GM13977 (cell line): Measurements from ENCODE around the gene STYXL1.
"Not testable (repeated sequence)": the region's sequence is repeated elsewhere in the genome, so short reads cannot be mapped to it uniquely, and the experiment has no call there.

ENCODE experiments used
- DNase-seq: peaks from one replicate; pipeline ENCODE4 v3.0.0; 2012; ENCODE audit warnings: low spot score
- CTCF ChIP-seq: IDR thresholded peaks from 2 replicates; pipeline ENCODE4 v1.5.1; 2012; ENCODE audit warnings: mild to moderate bottlenecking, control low read depth; ENCODE audit not compliant: insufficient read depth; ENCODE audit errors: extremely low read depth, missing control alignments
- in situ Hi-C: fragments of 300-500 bp; cut with MboI; formaldehyde crosslinking; loops from one replicate; pipeline ENCODE4 v1.12.0; 2022; ENCODE audit warnings: low sequenced_read_pairs, low pct_unique_long_range_greater_than_20kb, mixed read lengths, inconsistent platforms; ENCODE audit not compliant: unreplicated experiment

The STYXL1 gene

GRCh38 chr7:76047811-76048667 is at the start of gene STYXL1, which contains the start of gene MDH2:
TSS of gene STYXL1 (minus strand) at chr7:76048000. CDS start at chr7:76030523, 17,477 bp downstream.
TSS of gene MDH2 (plus strand) at chr7:76048106. CDS start at chr7:76048161, 55 bp downstream.
- TF ChIP-seq CTCF: no peak
- peak; percentile 98 for DNase-seq
- in situ Hi-C loops: no loop called here

GRCh38 chr7:76095908-76096307 is 48.1 kb upstream of the STYXL1 start:
- DNase-seq: no peak
- no peak for TF ChIP-seq CTCF
- in situ Hi-C loops: no loop called here

DNA sequence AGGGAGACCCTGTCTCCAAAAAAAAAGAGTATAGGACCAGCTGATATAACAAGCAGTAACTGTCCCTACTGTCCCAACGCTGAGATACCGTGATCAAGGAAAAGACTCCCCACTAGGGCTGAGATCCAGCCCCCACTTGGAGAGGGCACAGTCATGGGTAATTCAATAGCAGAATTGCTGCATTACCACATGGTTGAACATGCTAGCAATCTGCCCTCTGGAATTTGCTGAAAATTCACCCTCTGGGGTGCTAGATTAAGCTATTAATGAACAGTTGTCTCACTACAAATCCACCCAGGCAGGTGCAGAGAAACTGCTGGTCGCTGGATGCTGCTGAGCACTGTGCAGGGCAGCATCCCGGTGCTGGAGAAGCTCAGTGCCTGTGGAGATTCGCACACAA is 46.5 kb upstream of the STYXL1 start:
- in situ Hi-C loops: not testable (repeated sequence)

DNA sequence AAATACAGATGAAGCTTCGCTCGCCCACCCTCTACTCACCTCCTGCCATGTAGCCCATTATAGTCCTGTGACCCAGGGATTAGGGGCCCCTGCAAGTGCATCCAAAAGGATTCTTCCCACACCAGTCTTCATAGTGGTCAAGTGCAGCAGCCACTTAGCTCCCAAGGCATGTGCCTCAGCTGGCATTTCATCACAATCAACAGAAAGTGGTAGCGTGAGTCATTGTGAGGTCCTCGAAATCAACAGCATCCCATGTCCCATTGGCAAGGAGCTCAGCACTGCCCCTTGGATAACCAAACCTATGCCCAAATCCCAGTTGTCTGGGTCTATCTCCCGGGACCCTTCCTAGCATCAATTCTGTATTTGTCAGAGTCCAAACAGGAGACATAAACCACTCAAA is 45.7 kb upstream of the STYXL1 start:
- DNase-seq, in situ Hi-C loops: not testable (repeated sequence)

More for the DNA sequence above, 46.5 kb upstream of the STYXL1 start:
- not testable (repeated sequence) for DNase-seq

DNA sequence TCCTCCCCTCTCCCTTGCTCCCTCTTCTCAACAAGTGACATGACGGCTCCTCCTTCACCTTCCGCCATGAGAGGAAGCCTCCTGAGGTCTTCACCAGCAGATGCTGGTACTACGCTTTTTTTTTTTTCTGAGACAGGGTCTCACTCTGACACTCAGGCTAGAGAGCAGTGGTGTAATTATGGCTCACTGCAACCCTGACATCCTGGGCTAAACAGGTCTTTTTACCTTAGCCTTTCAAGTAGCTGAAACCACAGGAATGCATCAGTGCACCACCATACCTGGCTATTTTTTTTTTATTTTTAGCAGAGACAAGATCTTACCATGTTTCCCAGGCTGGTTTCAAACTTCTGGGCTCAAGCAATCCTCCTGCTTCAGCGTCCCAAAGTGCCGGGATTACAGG is 43.7 kb upstream of the STYXL1 start:
- no peak for TF ChIP-seq CTCF
- in situ Hi-C loops: no loop called here
- DNase-seq: no peak

DNA sequence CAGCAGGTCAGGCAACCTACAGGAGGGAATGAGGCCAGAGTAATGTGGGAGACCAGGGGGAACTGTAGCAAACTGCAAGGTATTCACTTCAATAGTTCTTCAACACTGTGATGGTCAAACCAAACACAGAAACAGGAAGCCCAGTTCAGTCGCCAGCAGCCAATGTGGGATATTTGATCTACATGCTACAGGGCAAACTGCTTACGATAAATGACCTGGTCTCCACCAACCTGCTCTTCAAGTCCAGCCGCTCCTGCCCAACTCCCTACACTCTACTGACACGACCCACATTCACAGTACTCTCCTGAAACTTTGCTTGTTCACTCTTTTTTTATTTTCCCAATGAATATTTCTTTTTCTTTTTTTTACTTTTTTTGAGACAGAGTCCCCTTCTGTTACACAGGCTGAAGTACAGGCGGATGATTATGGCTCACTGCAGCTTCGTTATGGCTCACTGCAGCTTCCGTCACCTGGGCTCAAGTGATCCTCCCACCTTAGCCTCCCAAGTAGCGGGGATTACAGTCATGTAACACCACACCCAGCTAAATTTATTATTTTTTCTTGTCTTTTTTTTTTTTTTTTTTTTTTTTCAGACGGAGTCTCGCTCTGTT is 42.2 kb upstream of the STYXL1 start:
- no peak for TF ChIP-seq CTCF
- in situ Hi-C loops: no loop called here
- no peak for DNase-seq

- DNase-seq, in situ Hi-C loops: not testable (repeated sequence)
Measured at GRCh38 chr7:76087362-76087791, 39.6 kb upstream of the STYXL1 start.

DNA sequence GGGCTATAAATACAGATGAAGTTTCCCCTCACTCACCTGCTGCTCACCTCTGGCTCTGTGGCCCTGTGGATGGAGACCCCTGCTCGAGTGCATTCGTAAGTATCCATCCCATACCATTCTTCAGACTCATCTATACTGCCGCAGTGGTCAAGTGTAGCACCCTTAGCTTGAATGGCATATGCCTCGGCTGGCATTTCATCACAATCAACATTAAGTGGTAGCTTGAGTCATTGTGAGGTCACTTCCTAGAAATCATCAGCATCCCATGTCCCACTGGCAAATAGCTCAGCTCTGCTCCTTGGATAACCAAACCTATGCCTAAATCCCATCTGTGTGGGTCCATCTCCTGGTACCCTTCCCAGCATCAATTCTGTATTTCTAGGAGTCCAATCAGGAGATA is 38.3 kb upstream of the STYXL1 start:
- TF ChIP-seq CTCF: no peak
- in situ Hi-C loops: no loop called here
- DNase-seq: no peak

DNA sequence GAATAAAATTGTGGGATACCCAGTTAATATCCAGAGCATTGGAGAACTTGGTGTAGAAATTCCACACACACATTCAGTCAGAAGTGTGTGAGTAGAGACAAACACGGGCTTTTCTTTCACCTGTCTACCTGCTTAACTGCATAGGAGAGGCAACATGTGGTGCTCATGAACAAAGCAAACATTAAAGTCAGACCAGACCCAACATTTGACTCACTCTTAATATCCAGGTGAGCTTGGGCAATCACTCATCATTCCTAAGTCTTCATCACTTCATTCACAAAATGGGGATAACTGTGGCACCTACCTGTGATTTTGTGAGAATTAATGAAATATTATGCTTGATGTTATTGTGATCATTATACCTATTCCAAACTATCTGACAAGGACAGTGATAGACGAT is 36.3 kb upstream of the STYXL1 start:
- in situ Hi-C loops, DNase-seq: not testable (repeated sequence)
